ENCODE results near the gene CFAP161. TPM values are rescaled to one million over a fixed set of nuclear protein-coding genes. Genes with fewer than 3 reads are reported as not detected.
A peak's percentile ranks its signal among the peaks of the same experiment; 100 is the strongest.

The CFAP161 gene
- total RNA-seq, 1 donor from 2014 or later, result not detected

DNA sequence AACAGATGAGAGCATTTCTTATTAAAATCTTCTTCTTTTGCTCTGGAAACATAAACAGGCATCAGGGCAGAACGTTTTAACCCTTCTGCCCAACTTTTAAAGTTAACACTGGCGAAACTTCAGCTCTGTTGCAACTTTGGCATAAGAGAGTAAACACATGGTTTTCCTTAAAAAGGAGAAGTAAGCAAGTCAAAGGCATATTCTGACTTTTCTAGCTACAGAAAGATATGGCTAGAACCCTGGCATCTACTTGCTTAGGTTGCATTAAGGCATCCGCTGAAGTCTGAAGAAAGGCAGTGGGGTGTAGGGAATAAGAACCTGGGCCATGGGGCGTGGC, 49.3 kb downstream of the CFAP161 start:
- H3K9me3 Mint-ChIP-seq, result no peaks in the 10 kb centered on the region
- no peaks in the 10 kb centered on the region for H3K36me3 Mint-ChIP-seq (ENCODE audit: low read depth)
- TF ChIP-seq, protein P1, sequence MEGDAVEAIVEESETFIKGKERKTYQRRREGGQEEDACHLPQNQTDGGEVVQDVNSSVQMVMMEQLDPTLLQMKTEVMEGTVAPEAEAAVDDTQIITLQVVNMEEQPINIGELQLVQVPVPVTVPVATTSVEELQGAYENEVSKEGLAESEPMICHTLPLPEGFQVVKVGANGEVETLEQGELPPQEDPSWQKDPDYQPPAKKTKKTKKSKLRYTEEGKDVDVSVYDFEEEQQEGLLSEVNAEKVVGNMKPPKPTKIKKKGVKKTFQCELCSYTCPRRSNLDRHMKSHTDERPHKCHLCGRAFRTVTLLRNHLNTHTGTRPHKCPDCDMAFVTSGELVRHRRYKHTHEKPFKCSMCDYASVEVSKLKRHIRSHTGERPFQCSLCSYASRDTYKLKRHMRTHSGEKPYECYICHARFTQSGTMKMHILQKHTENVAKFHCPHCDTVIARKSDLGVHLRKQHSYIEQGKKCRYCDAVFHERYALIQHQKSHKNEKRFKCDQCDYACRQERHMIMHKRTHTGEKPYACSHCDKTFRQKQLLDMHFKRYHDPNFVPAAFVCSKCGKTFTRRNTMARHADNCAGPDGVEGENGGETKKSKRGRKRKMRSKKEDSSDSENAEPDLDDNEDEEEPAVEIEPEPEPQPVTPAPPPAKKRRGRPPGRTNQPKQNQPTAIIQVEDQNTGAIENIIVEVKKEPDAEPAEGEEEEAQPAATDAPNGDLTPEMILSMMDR (conservative IDR thresholded peaks at IDR 0.05), result no peak
- no peak for DNase-seq (ENCODE audit: low read depth, low spot score)
- H3K27ac Mint-ChIP-seq (ENCODE audit: unreplicated experiment), result no peak overlapping the region
- peaks cover 6% of the 10 kb centered on the region for H3K27me3 Mint-ChIP-seq (ENCODE audit: low read depth)
- H3K4me3 Mint-ChIP-seq, result no peak overlapping the region
- H3K4me1 Mint-ChIP-seq, result peaks cover 20% of the 10 kb centered on the region

DNA sequence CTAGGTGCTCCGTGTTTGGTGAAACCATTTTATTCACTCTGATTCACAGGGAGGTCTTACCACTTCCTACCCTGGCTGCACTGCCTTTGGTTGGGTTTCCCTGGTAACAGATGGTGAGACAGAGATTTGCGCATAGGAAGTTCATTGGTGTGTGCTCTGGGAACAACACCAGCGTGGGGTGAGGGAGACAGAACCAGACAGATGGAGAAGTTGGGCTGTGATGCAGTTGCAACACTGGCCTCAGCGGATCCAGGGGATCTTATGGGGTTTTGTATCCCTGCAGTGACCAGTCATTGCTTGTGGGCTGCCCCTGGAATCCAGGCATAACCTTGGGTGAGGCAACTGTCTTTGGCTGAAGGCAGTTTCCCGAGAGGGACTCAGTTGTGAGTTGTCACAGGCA, 50.1 kb downstream of the CFAP161 start:
- Mint-ChIP-seq H3K27me3 (ENCODE audit: low read depth) (peaks cover 8% of the 10 kb centered on the region), H3K27ac (ENCODE audit: unreplicated experiment) (no peak overlapping the region), H3K4me1 (peaks cover 20% of the 10 kb centered on the region), H3K4me3 (no peak overlapping the region), H3K9me3 (no peaks in the 10 kb centered on the region), H3K36me3 (ENCODE audit: low read depth) (no peaks in the 10 kb centered on the region)
- DNase-seq (ENCODE audit: low read depth, low spot score), result no peak
- TF ChIP-seq, protein P1 (conservative IDR thresholded peaks at IDR 0.05), result no peak

DNA sequence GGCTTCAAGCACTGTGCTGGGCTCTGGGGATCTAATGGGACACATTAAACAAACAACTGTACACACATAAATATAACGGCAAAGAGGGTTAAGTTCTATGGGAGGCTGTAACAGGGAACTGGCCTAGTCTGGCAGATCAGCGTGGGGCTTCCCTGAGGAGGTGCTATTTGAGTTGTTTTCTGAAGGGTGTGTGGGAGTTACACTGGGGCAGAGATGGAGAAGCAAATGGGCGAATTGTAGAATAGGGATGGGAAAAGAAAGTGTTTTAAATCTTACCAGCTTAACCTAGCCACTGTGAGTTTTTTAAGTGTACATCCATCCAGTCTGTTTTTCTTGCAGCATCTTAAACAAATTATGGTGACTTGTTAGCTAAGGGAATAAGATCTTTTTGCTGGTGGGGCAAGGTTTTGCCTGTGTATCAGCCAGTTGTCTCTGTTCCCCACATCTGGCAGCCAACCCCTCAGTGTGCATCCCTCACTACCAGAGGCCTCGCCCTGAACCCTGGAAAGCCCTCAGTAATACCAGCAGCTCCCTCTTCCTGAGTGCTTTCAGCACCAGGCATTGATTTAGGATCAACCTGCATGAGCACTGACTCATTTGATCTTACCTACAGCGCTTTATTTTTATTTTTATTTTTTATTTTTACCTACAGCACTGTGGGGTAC, 51.7 kb downstream of the CFAP161 start:
- peak overlapping the region; percentile 9 for H3K27ac Mint-ChIP-seq (ENCODE audit: unreplicated experiment)
- H3K4me1 Mint-ChIP-seq, result peaks cover 20% of the 10 kb centered on the region
- H3K4me3 Mint-ChIP-seq, result no peak overlapping the region
- peaks cover 8% of the 10 kb centered on the region for H3K27me3 Mint-ChIP-seq (ENCODE audit: low read depth)
- TF ChIP-seq, protein P1 (conservative IDR thresholded peaks at IDR 0.05), result no peak
- no peaks in the 10 kb centered on the region for H3K36me3 Mint-ChIP-seq (ENCODE audit: low read depth)
- no peaks in the 10 kb centered on the region for H3K9me3 Mint-ChIP-seq
- DNase-seq (ENCODE audit: low read depth, low spot score), result no peak

DNA sequence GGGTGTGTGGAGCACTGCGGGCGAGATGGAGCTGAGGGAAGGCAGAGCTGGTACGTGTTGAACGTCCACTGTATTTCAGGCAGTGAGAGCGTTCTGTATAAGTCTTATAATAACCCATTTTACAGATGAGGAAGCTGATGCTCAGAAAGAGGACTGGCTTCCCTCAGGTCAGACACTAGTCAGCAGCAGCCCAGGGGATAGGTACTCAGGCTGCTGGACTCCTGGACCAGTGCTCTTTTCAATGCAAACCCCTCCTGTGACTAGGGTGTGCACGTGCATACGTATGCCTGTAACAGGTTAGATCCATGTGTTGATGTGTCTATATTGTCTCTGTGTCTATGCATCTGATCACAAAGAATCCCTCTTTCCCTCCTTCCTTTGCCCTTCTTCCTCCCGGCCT, 54.3 kb downstream of the CFAP161 start:
- Mint-ChIP-seq H3K27ac (ENCODE audit: unreplicated experiment) (no peak overlapping the region), H3K4me3 (no peak overlapping the region), H3K9me3 (no peaks in the 10 kb centered on the region), H3K27me3 (ENCODE audit: low read depth) (peaks cover 3% of the 10 kb centered on the region), H3K36me3 (ENCODE audit: low read depth) (no peaks in the 10 kb centered on the region), H3K4me1 (no peaks in the 10 kb centered on the region)
- TF ChIP-seq, protein P1 (conservative IDR thresholded peaks at IDR 0.05), result no peak
- DNase-seq (ENCODE audit: low read depth, low spot score), result no peak

DNA sequence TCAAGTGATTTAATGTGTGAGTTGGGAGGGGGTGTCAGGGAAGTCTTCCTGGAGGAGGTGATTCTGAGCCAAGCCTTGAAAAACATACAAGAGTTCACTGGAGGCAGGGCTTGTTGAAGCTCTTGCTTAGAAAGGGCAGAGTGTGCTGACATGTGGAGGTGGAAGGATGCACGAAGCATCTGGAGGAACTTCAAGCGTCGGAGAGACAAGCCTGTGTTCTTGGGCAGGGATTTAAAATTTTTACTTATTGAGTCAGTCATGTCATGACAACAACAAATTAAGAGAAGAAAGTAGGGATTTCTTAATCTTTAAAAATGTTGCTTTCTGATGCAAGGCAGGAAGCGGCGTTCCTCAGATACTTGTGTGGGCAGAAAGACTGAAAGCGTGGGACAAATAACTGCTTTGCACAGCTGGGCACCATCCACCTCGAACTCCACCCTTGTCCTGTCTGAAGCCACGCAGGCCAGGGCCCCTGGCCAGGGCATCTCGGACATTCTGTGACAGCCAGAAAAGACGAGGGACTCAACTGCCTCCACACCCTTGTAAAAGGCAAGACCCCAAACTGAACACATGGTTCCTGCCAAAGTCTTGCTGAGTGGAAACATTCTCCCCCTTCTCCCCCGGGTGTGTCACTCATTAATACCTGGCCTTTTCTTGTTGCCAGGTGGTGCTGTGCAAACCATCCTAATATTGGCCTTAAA, 55.7 kb downstream of the CFAP161 start:
- Mint-ChIP-seq H3K27me3 (ENCODE audit: low read depth) (peaks cover 3% of the 10 kb centered on the region), H3K4me3 (no peak overlapping the region), H3K27ac (ENCODE audit: unreplicated experiment) (no peak overlapping the region), H3K9me3 (no peaks in the 10 kb centered on the region), H3K4me1 (peaks cover 3% of the 10 kb centered on the region), H3K36me3 (ENCODE audit: low read depth) (no peaks in the 10 kb centered on the region)
- no peak for DNase-seq (ENCODE audit: low read depth, low spot score)
- TF ChIP-seq, protein P1 (conservative IDR thresholded peaks at IDR 0.05), result no peak
